Daoy (cell line): ENCODE results near the gene XRCC1. TPM values are rescaled to one million over a fixed set of nuclear protein-coding genes. Genes with fewer than 3 reads are reported as not detected.
"Not testable (repeated sequence)": the region's sequence is repeated elsewhere in the genome, so short reads cannot be mapped to it uniquely, and the experiment has no call there.

ENCODE experiments used
- DNase-seq: peaks from one replicate; pipeline ENCODE4 v3.0.0-alpha.2; 2015; ENCODE audit warnings: low read depth
- total RNA-seq: library from RNA; depleted of rRNA; stranded (reverse); fragments of >200 nt; shearing (Covaris generic); gene quantifications from 2 replicates; pipeline ENCODE4 v1.2.3, GENCODE V29; 2014

XRCC1 gene
- total RNA-seq, 1 experiment from 2014 or later = 40.1 TPM

- not testable (repeated sequence) for DNase-seq
These were observed 25.0 kb upstream of the XRCC1 start for GRCh38 chr19:43600326-43600725.

GRCh38 chr19:43599635-43600295, 24.4 kb upstream of the XRCC1 start:
- no peak for DNase-seq

- no peak for DNase-seq
These were observed 23.3 kb upstream of the XRCC1 start for GRCh38 chr19:43598445-43599240.

- DNase-seq = no peak
These were observed 22.5 kb upstream of the XRCC1 start for GRCh38 chr19:43597876-43598275.

- no peak for DNase-seq
These were observed 21.6 kb upstream of the XRCC1 start for GRCh38 chr19:43596842-43597461.

GRCh38 chr19:43595999-43596841, 20.9 kb upstream of the XRCC1 start, which contains the start of the genes IRGQ and ZNF576:
Gene IRGQ, minus strand, starts transcription at chr19:43596134. Its CDS starts 796 bp downstream, at chr19:43595338.
Gene ZNF576, plus strand, starts transcription at chr19:43596595. Its CDS starts 514 bp downstream, at chr19:43597109.
- peak; percentile 100 for DNase-seq

- no peak for DNase-seq
These were observed 20.3 kb upstream of the XRCC1 start for GRCh38 chr19:43595605-43595998.

GRCh38 chr19:43594710-43595604, 19.6 kb upstream of the XRCC1 start:
- DNase-seq = peak; percentile 78

- DNase-seq = no peak
These were observed 18.9 kb upstream of the XRCC1 start for GRCh38 chr19:43594081-43594697.

GRCh38 chr19:43592800-43593350, 17.5 kb upstream of the XRCC1 start:
- no peak for DNase-seq

GRCh38 chr19:43591904-43592772, 16.8 kb upstream of the XRCC1 start:
- DNase-seq = no peak

- no peak for DNase-seq
These were observed 14.4 kb upstream of the XRCC1 start for GRCh38 chr19:43589678-43590077.

- no peak for DNase-seq
These were observed 13.9 kb upstream of the XRCC1 start for GRCh38 chr19:43589277-43589676.

- not testable (repeated sequence) for DNase-seq
These were observed 11.7 kb upstream of the XRCC1 start for GRCh38 chr19:43587029-43587428.

GRCh38 chr19:43586346-43586745, 11.0 kb upstream of the XRCC1 start:
- no peak for DNase-seq

GRCh38 chr19:43584484-43584883, 9.2 kb upstream of the XRCC1 start:
- DNase-seq = no peak

- no peak for DNase-seq
These were observed 7.2 kb upstream of the XRCC1 start for GRCh38 chr19:43582495-43582894.

GRCh38 chr19:43581467-43581866, 6.1 kb upstream of the XRCC1 start:
- no peak for DNase-seq

- DNase-seq = no peak
These were observed 3.5 kb upstream of the XRCC1 start for GRCh38 chr19:43578787-43579186.
